Choroid plexus epithelial cell (primary cell): Measurements from ENCODE around the gene BRICD5.
"Not testable (repeated sequence)": the region's sequence is repeated elsewhere in the genome, so short reads cannot be mapped to it uniquely, and the experiment has no call there.

Experiments used
- DNase-seq: peaks from one replicate; pipeline ENCODE4 v3.0.0-alpha.2; 2010; ENCODE audit warnings: low read depth
- H3K4me3 ChIP-seq: 2 replicates; pipeline ENCODE4 v1.5.1; 2011; ENCODE audit warnings: low read depth, mild to moderate bottlenecking, control low read depth, low read length, moderate library complexity
- CTCF ChIP-seq: conservative IDR thresholded peaks from 2 replicates; pipeline ENCODE4 v1.5.1; 2011; ENCODE audit warnings: low read depth, mild to moderate bottlenecking, control low read depth, inconsistent platforms, low read length, moderate library complexity

BRICD5 gene

GRCh38 chr16:2243031-2243528 is 32.4 kb upstream of the BRICD5 start:
- no peak for TF ChIP-seq CTCF
- no peak overlapping the region for H3K4me3 ChIP-seq

GRCh38 chr16:2242598-2242997 is 31.9 kb upstream of the BRICD5 start:
- no peak overlapping the region for H3K4me3 ChIP-seq
- no peak for TF ChIP-seq CTCF
- DNase-seq = no peak

More at GRCh38 chr16:2243031-2243528, 32.4 kb upstream of the BRICD5 start:
- DNase-seq = no peak

GRCh38 chr16:2240331-2240730 is 29.7 kb upstream of the BRICD5 start:
- not testable (repeated sequence) for DNase-seq, H3K4me3 ChIP-seq

DNA sequence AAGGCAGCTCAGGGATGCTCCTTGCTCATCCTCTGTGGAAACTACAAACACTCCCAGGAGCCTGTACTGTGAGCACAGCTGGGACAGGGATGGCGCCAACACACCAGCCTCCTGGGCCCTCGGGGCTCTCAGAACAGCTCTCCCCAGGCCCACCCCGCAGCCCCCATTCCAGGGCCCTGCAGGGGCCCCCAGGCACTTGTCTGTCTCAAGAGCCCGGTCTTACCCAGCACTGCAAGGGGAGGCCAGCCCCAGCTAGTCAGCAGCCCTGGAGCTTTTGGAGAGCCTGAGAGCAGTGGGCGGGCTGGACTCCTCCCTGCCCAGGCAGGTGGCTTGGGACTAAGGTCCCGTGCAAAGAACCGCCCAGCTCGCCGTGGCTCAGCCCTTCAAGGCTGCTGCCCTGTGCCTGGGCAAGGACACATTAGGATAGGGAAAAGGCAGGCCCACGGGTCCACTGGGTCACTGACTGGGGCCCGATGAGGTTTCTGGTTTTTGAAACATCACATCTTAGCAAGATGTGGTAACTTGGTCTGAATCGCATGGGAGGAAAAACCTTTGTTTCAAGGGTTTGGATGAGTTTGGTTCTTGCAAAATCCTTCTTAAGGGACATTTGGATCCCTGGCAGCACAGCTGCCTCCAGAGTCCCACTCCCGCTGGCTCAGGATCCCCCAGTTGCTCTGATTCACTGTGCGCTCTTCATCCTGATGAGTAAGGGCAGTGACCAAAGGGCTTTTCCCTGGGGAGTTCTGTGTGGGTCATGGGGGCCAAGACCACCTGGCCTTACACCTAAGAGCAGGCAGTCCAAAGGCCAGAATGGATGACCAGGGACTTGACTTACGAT is 28.4 kb upstream of the BRICD5 start:
- H3K4me3 ChIP-seq = no peak overlapping the region
- DNase-seq = no peak
- no peak for TF ChIP-seq CTCF

- no peak overlapping the region for H3K4me3 ChIP-seq
- DNase-seq = no peak
- no peak for TF ChIP-seq CTCF
These were observed 27.6 kb upstream of the BRICD5 start for GRCh38 chr16:2238150-2238837.

DNA sequence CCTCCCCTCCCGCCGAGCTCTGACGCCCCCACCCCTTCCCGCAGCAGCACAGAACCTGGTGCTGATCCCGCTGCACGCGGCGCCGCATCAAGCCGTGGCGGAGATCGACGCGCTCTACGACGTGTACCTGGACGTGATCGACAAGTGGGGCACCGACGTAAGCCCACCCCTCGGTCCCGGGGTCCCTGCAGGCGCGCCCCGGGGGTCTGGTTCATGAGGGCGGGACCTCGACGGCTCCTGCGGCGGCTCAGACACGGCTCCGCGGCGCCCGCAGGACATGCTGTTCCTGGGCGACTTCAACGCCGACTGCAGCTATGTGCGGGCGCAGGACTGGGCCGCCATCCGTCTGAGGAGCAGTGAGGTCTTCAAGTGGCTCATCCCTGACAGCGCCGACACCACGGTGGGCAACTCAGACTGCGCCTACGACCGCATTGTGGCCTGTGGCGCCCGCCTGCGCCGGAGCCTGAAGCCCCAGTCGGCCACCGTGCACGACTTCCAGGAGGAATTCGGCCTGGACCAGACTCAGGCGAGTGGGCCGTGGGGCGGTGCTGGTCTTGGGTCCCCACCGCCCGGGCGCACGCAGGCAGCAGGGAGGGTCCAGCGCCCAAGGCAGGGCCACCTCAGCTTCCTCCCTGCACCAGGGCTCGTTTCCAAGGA is 27.0 kb upstream of the BRICD5 start:
- no peak for DNase-seq
- no peak overlapping the region for H3K4me3 ChIP-seq
- TF ChIP-seq CTCF = no peak

DNA sequence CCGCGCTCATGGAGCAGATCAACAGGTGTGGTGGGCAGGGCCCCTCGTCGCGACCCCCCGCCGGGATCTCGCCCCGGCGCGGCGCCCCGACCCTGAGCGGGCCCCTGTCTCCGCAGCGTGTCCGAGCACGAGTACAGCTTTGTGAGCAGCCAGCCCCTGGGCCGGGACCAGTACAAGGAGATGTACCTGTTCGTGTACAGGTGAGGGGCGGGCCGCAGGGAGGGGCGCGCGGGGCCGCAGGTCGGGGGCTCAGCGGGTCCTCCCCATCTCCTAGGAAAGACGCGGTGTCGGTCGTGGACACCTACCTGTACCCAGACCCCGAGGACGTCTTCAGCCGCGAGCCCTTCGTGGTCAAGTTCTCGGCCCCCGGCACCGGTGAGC is 26.4 kb upstream of the BRICD5 start:
- TF ChIP-seq CTCF = no peak
- no peak for DNase-seq
- peak overlapping the region; percentile 26 for H3K4me3 ChIP-seq
